ENCODE results near the gene CUL7.

DNA sequence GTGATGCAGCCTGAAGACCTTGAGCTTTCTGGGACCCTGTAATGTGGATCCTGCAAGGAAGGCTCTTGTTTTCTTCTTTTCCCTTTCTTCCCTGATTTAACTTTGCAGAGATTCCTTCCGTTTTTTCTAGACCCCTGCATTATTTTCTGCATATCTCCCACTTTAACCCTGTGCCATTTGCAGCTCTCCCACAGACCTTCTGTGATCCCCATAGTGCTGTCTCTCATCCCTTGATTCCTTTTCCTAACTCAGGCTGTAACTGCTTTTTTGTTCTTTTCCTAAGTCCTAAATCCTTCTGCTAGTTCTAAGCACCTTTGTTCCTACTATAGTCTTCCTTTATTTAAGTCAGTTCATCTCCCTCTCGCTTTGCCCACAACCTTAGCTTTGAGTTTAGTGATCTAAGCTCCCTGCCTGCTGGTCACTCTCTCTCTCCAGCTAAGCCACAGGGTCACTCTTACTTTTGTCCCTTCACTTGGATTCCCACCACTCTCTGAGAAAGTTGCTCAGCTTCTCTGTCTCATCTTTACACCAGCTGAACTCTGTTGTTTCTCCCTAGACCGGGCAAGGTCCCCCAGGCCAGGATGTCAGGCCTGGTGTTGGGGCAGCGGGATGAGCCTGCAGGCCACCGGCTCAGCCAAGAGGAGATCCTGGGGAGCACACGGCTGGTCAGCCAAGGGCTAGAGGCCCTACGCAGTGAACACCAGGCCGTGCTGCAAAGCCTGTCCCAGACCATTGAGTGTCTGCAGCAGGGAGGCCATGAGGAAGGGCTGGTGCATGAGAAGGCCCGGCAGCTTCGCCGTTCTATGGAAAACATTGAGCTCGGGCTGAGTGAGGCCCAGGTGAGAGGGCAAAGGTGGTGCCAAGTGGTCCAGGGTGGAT is 7.3 kb upstream of the CUL7 start:
- TF ChIP-seq CTCF (conservative IDR thresholded peaks at IDR 0.05; ENCODE audit: low read length) (no peak), EZH2phosphoT487 (IDR thresholded peaks at IDR 0.05; ENCODE audit: borderline replicate concordance, low read depth, low read length) (no peak)
